Measurements from ENCODE around the gene VPREB3. TPM values are rescaled to one million over a fixed set of nuclear protein-coding genes. Genes with fewer than 3 reads are reported as not detected.

The VPREB3 gene
- total and polyA plus RNA-seq, 8 donors = 0.78 to 0.80 TPM; not detected in 6

GRCh38 chr22:23782703-23783102, 28.5 kb upstream of the VPREB3 start:
- Histone ChIP-seq H3K4me3 (no peak overlapping the region), H3K4me1 (peaks cover 7 to 13% (median 8%) of the 10 kb centered on the region in 3 donors), H3K9me3 (no peaks in the 10 kb centered on the region), H3K36me3 (no peaks in the 10 kb centered on the region), H3K27ac (no peak overlapping the region), H3K27me3 (no peaks in the 10 kb centered on the region)
- 77 to 96% methylated on average over 1 of the region's 1 CpG for WGBS, 2 donors
- no peak for ATAC-seq
- intact Hi-C loops (cut with DNase I) = no loop called here
- no peak for DNase-seq
- FAIRE-seq = no peak
- no peak for TF ChIP-seq CTCF (IDR thresholded peaks at IDR 0.05)

GRCh38 chr22:23782252-23782651, 28.0 kb upstream of the VPREB3 start:
- Histone ChIP-seq H3K4me1 (peaks cover 7 to 13% (median 8%) of the 10 kb centered on the region in 3 donors), H3K27ac (no peak overlapping the region), H3K9me3 (no peaks in the 10 kb centered on the region), H3K4me3 (no peak overlapping the region), H3K27me3 (no peaks in the 10 kb centered on the region), H3K36me3 (no peaks in the 10 kb centered on the region)
- DNase-seq (no peak), ATAC-seq (no peak), FAIRE-seq (no peak)
- WGBS, 2 donors = 88 to 92% methylated on average over 16 of the region's 16 CpGs
- intact Hi-C loops (cut with DNase I) = no loop called here
- TF ChIP-seq CTCF (IDR thresholded peaks at IDR 0.05) = no peak

GRCh38 chr22:23781511-23782183, 27.4 kb upstream of the VPREB3 start:
- no peak for ATAC-seq
- WGBS, 2 donors = 83 to 89% methylated on average over 14 of the region's 14 CpGs
- FAIRE-seq = no peak

GRCh38 chr22:23781065-23781464, 26.8 kb upstream of the VPREB3 start:
- intact Hi-C loops (cut with DNase I) = no loop called here
- Histone ChIP-seq H3K36me3 (no peaks in the 10 kb centered on the region), H3K4me3 (no peak overlapping the region), H3K27ac (no peak overlapping the region), H3K9me3 (no peaks in the 10 kb centered on the region), H3K4me1 (peaks cover 7 to 9% (median 8%) of the 10 kb centered on the region in 3 donors), H3K27me3 (no peaks in the 10 kb centered on the region)
- ATAC-seq (no peak), FAIRE-seq (no peak), DNase-seq (no peak)
- no peak for TF ChIP-seq CTCF (IDR thresholded peaks at IDR 0.05)
- WGBS, 2 donors = 88 to 90% methylated on average over 15 of the region's 15 CpGs

More at GRCh38 chr22:23781511-23782183, 27.4 kb upstream of the VPREB3 start:
- Histone ChIP-seq H3K4me1 (peaks cover 7 to 13% (median 8%) of the 10 kb centered on the region in 3 donors), H3K4me3 (no peak overlapping the region), H3K36me3 (no peaks in the 10 kb centered on the region), H3K9me3 (no peaks in the 10 kb centered on the region), H3K27me3 (no peaks in the 10 kb centered on the region), H3K27ac (no peak overlapping the region)
- TF ChIP-seq CTCF (IDR thresholded peaks at IDR 0.05) = no peak
- DNase-seq = no peak
- intact Hi-C loops (cut with DNase I) = no loop called here

GRCh38 chr22:23780146-23780748, 26.0 kb upstream of the VPREB3 start:
- no peak for TF ChIP-seq CTCF (IDR thresholded peaks at IDR 0.05)
- H3K9me3 ChIP-seq = no peaks in the 10 kb centered on the region
- no peak for FAIRE-seq

More at GRCh38 chr22:23780146-23780748, 26.0 kb upstream of the VPREB3 start:
- DNase-seq = no peak
- no peak for ATAC-seq
- WGBS, 2 donors = 85 to 87% methylated on average over 20 of the region's 20 CpGs
- Histone ChIP-seq H3K27me3 (no peaks in the 10 kb centered on the region), H3K4me1 (peaks cover 7 to 9% (median 8%) of the 10 kb centered on the region in 3 donors), H3K36me3 (no peaks in the 10 kb centered on the region), H3K4me3 (no peak overlapping the region), H3K27ac (no peak overlapping the region)
- intact Hi-C loops (cut with DNase I) = no loop called here
